AG08396 (cell line): ENCODE data around the gene FRAT1.

ENCODE experiments used
- DNase-seq: peaks from one replicate; pipeline ENCODE4 v3.0.0; 2012; ENCODE audit warnings: low spot score, mixed read lengths

The FRAT1 gene

GRCh38 chr10:97307866-97308780 is 10.9 kb upstream of the FRAT1 start:
- DNase-seq: no peak

GRCh38 chr10:97311111-97311626 is 7.9 kb upstream of the FRAT1 start:
- no peak for DNase-seq

GRCh38 chr10:97312897-97313296 is 6.2 kb upstream of the FRAT1 start:
- DNase-seq: no peak

DNA sequence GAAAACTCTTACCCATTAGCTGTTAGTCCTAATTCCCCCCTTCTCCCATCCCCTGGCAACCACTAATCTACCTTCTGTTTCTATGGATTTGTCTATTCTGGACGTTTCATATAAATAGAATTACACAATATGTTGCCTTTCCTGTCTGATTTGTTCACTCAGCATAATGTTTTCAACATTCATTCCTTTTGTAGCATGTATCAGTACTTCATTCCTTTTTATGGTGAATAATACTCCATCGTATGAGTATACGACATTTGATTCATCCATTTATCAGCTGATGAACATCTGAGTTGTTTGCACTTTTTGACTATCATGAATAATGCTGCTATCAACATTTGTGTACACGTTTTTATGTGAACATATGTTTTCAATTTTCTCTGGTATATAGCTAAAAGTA is 4.4 kb upstream of the FRAT1 start:
- DNase-seq: no peak

GRCh38 chr10:97319671-97320479 is 804 bp downstream of the FRAT1 start:
- peak; percentile 40 for DNase-seq

- DNase-seq: no peak
Measured at GRCh38 chr10:97320480-97321031, 1.5 kb downstream of the FRAT1 start.

GRCh38 chr10:97321032-97321803 is 2.1 kb downstream of the FRAT1 start:
- DNase-seq: no peak

- no peak for DNase-seq
Measured at GRCh38 chr10:97321804-97322190, 2.7 kb downstream of the FRAT1 start.

- no peak for DNase-seq
Measured at GRCh38 chr10:97323501-97323900, 4.4 kb downstream of the FRAT1 start.

DNA sequence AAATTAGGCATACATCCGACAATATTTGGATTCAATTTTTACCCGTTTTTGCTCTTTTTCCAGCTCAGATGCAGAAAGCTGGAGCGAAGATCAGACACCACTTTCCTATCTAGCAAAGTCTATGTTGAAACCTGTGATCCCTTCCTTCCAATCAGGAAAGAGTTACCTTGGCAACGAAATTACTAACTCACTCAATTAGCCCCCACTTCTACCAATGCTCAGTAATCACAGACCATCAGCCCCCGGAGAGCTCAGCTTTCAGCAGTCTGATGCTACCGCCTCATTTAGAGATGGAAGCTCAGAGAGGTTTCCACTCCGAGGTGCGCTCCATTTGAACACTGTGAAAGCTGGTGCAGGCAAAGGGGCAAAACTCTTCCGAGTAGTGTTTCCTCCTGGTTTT is 6.7 kb downstream of the FRAT1 start:
- DNase-seq: no peak

DNA sequence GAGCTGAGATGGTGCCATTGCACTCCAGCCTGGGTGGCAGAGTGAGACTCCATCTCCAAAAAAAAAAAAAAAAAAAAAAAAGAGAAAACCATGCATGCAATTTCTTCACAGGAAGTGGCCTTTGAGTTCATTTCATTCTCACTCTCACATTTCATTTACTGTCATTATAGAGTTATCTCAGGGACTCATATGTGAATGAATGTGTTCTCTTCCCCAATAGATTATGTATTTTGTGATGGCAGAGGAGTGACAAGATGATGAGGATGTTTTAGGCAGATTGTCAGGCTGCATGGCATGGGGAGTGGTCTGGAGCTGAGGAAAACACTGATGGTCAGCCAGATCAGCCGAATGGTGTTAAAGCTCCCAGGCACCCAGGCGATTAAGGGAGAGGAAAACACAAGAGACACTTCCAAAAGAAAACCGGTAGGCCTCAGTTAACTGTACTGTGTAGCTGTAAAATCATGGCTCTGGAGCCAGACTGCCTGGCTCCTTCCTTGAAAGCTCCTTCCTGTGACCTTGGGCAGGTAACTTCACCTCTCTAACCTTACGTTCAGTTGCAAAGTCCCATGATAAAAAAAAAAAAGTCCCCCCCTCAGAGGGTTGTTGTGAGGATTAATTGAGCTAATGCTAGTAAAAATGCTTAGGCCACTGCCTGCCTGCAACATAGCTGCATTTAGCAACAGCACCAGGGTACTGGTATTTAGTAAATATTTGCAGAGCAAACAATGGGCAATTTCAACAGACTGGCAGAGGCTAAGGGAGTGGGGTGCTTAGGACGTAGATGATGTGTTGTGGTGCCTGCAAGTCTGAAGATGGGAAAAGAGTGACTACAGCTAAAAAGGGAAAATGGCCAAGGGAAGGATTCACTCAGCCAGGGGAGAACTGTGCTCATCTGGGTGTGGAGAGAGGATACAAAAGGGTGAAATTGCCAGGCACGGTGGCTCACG is 8.6 kb downstream of the FRAT1 start:
- DNase-seq: no peak

GRCh38 chr10:97328646-97329453 is 9.8 kb downstream of the FRAT1 start:
- no peak for DNase-seq

GRCh38 chr10:97329766-97330165 is 10.7 kb downstream of the FRAT1 start:
- no peak for DNase-seq

DNA sequence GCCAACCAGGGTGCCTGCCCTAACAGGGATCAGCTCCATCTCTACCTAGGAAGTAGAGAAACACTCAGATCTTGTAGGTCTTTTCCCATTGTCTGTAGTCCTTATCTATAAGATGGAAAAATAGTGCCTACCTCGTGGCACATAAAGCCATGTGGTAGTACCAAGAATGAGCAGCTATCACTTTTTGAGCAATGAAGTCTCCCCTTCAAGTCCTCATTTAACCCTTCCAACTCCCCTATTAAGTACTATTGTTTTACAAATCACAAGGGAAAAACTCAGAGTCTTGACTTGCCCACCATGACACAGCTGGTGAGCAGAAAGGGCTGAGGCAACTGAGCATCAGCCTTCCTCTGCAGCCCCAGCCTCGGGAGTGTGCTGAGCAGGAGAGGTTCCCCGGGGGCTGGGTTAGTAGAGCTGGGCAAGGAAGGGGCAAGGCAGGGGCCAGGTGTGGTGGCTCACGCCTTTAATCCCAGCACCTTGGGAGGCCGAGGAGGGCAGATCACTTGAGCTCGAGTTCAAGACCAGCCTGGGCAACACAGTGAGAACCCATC is 12.2 kb downstream of the FRAT1 start:
- no peak for DNase-seq

GRCh38 chr10:97332591-97333350 is 13.7 kb downstream of the FRAT1 start:
- DNase-seq: peak; percentile 83

GRCh38 chr10:97333351-97333600 is 14.2 kb downstream of the FRAT1 start:
- no peak for DNase-seq

- DNase-seq: peak; percentile 49
Measured at GRCh38 chr10:97333601-97334369, 14.7 kb downstream of the FRAT1 start.
